ENCODE results near the gene EPAS1.

DNA sequence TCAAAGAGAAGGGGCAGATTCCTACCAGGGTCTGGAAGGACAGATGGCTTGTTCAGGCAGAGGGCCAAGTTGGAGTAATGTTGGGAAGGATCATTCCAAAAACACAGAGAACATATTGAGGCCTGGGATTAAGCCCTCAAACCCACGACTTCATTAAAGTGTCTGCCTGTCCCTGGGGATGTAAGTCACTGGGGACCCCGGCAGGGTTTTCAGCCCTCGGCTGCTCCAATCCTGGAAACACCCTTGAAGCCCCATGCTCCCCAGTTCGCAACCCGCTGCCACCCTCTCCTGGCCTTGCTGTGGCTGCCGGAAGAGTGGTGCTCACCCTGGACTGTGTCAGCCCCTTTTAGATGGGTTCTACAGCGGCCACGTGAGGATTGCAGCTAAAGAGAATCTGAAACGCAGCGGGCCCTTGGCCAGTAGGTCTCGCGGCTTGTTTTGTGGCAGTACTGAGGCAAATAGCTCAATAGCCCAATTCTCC, 79.9 kb downstream of the EPAS1 start:
- TF ChIP-seq CTCF (IDR thresholded peaks at IDR 0.05 in 2 of 3, conservative IDR thresholded peaks at IDR 0.05 in 1 of 3; ENCODE audit: borderline replicate concordance in 1 of 3, insufficient read depth in 1 of 3, low read depth in 2 of 3, low read length in 2 of 3) (no peak), POLR2A (IDR thresholded peaks at IDR 0.05; ENCODE audit: borderline replicate concordance, extremely low read depth, insufficient read depth, insufficient read length) (no peak), SP1 (IDR thresholded peaks at IDR 0.05; ENCODE audit: low read depth) (no peak), RAD21 (IDR thresholded peaks at IDR 0.05; ENCODE audit: low read depth) (no peak), YY1 (IDR thresholded peaks at IDR 0.05; ENCODE audit: extremely low read depth, insufficient replicate concordance, low read depth, low read length) (no peak), MAX (IDR thresholded peaks at IDR 0.05) (no peak), POLR2AphosphoS5 (IDR thresholded peaks at IDR 0.05; ENCODE audit: low read depth, low read length) (no peak), ZBTB33 (IDR thresholded peaks at IDR 0.05; ENCODE audit: extremely low read depth, insufficient replicate concordance, low read length) (no peak), REST (IDR thresholded peaks at IDR 0.05; ENCODE audit: low read depth) (no peak), EGR1 (IDR thresholded peaks at IDR 0.05; ENCODE audit: low read depth) (no peak), ZNF274 (IDR thresholded peaks at IDR 0.05; ENCODE audit: low read depth, low read length) (no peak), ELF1 (IDR thresholded peaks at IDR 0.05; ENCODE audit: borderline replicate concordance, low read depth) (no peak), EZH2phosphoT487 (IDR thresholded peaks at IDR 0.05; ENCODE audit: borderline replicate concordance) (no peak)

Measured in HCT116 (cell line).